Neural cell (in vitro differentiated cells): ENCODE data around the gene KIAA0753. TPM values are rescaled to one million over a fixed set of nuclear protein-coding genes. Genes with fewer than 3 reads are reported as not detected.

ENCODE experiments used
- H2AFZ ChIP-seq: fragments of 200-600, 300-800 bp; sonication (generic), shearing (Covaris generic); 2 replicates; pipeline ENCODE4 v1.6.0; 2014; ENCODE audit warnings: low read depth, mild to moderate bottlenecking, antibody characterized with exemption, low read length, moderate library complexity
- H3F3A ChIP-seq: fragments of 200-600 bp; shearing (Covaris generic); 2 replicates; pipeline ENCODE4 v1.6.1; 2016; ENCODE audit warnings: mild to moderate bottlenecking, moderate library complexity, mixed read lengths, antibody characterized with exemption, low read length; ENCODE audit not compliant: insufficient read depth, poor library complexity, severe bottlenecking
- H3K27ac ChIP-seq: fragments of 200-600, 300-800 bp; sonication (generic), shearing (Covaris generic); 2 replicates; pipeline ENCODE4 v1.5.1; 2014; ENCODE audit warnings: mild to moderate bottlenecking, low read length, moderate library complexity
- H3K27me3 ChIP-seq: fragments of 300-800, 200-600 bp; sonication (generic), shearing (Covaris generic); 2 replicates; pipeline ENCODE4 v1.6.0; 2014; ENCODE audit warnings: mild to moderate bottlenecking, low read depth, low read length, moderate library complexity; ENCODE audit not compliant: insufficient read depth
- H3K36me3 ChIP-seq: fragments of 300-800, 200-600 bp; sonication (generic), shearing (Covaris generic); 2 replicates; pipeline ENCODE4 v1.5.1; 2014; ENCODE audit warnings: mild to moderate bottlenecking, antibody characterized with exemption, low read length, moderate library complexity; ENCODE audit not compliant: insufficient read depth
- H3K4me2 ChIP-seq: fragments of 300-800, 200-600 bp; sonication (generic), shearing (Covaris generic); 2 replicates; pipeline ENCODE4 v1.6.0; 2014; ENCODE audit warnings: mild to moderate bottlenecking, low read length
- H3K4me3 ChIP-seq: fragments of 300-800, 200-600 bp; sonication (generic), shearing (Covaris generic); 2 replicates; pipeline ENCODE4 v1.5.1; 2014; ENCODE audit warnings: mild to moderate bottlenecking, low read length, moderate library complexity
- H3K79me2 ChIP-seq: fragments of 200-600 bp; shearing (Covaris generic); replicated peaks from 2 replicates; pipeline ENCODE4 v1.6.0; 2014; ENCODE audit warnings: mild to moderate bottlenecking, low read length, moderate library complexity; ENCODE audit not compliant: insufficient read depth
- H3K9ac ChIP-seq: fragments of 300-800, 200-600 bp; sonication (generic), shearing (Covaris generic); 2 replicates; pipeline ENCODE4 v1.6.1; 2016; ENCODE audit warnings: mild to moderate bottlenecking, low read length, mixed read lengths
- H3K9me2 ChIP-seq: fragments of 200-600 bp; shearing (Covaris generic); 2 replicates; pipeline ENCODE4 v1.6.1; 2016; ENCODE audit warnings: mild to moderate bottlenecking, low read length, mixed read lengths; ENCODE audit not compliant: insufficient read depth
- H3K9me3 ChIP-seq: fragments of 200-600, 300-800 bp; sonication (generic), shearing (Covaris generic); 2 replicates; pipeline ENCODE4 v1.6.1; 2016; ENCODE audit warnings: mild to moderate bottlenecking, mixed run types, low read length, moderate library complexity, mixed read lengths
- H4K20me1 ChIP-seq: fragments of 200-600 bp; shearing (Covaris generic); 2 replicates; pipeline ENCODE4 v1.6.1; 2016; ENCODE audit warnings: mild to moderate bottlenecking, mixed run types; ENCODE audit not compliant: insufficient read depth
- CTCF ChIP-seq: fragments of 450-650 bp; IDR thresholded peaks from 2 replicates; pipeline ENCODE4 v1.5.1; 2014; ENCODE audit warnings: antibody characterized with exemption, mild to moderate bottlenecking, moderate library complexity; ENCODE audit not compliant: poor library complexity, severe bottlenecking
- EP300 ChIP-seq: fragments of 450-650 bp; conservative IDR thresholded peaks from 2 replicates; pipeline ENCODE4 v1.6.1; 2014; ENCODE audit warnings: antibody characterized with exemption, mild to moderate bottlenecking, moderate library complexity; ENCODE audit not compliant: poor library complexity, severe bottlenecking
- EZH2 ChIP-seq: fragments of 200-600, 300-800 bp; shearing (Covaris generic), sonication (generic); IDR thresholded peaks from 2 replicates; pipeline ENCODE4 v1.6.1; 2014; ENCODE audit warnings: antibody characterized with exemption, low read length, borderline replicate concordance, mild to moderate bottlenecking; ENCODE audit not compliant: insufficient read depth, poor library complexity, severe bottlenecking
- MXI1 ChIP-seq: fragments of 450-650 bp; conservative IDR thresholded peaks from 2 replicates; pipeline ENCODE4 v1.6.1; 2014; ENCODE audit warnings: antibody characterized with exemption, mild to moderate bottlenecking; ENCODE audit not compliant: poor library complexity, severe bottlenecking
- POLR2AphosphoS5 ChIP-seq: IDR thresholded peaks from 2 replicates; pipeline ENCODE4 v1.6.1; 2012
- RAD21 ChIP-seq: fragments of 450-650 bp; conservative IDR thresholded peaks from 2 replicates; pipeline ENCODE4 v1.6.1; 2014; ENCODE audit warnings: antibody characterized with exemption, mild to moderate bottlenecking, moderate library complexity
- SMC3 ChIP-seq: fragments of 450-650 bp; conservative IDR thresholded peaks from 2 replicates; pipeline ENCODE4 v1.6.1; 2014; ENCODE audit warnings: antibody characterized with exemption, mild to moderate bottlenecking, moderate library complexity; ENCODE audit not compliant: poor library complexity
- TAF1 ChIP-seq: IDR thresholded peaks from 2 replicates; pipeline ENCODE4 v1.6.1; 2012; ENCODE audit warnings: low read depth
- polyA plus RNA-seq: library from polyadenylated mRNA; depleted of rRNA; stranded (reverse); fragments of >200 nt; gene quantifications from 2 replicates; pipeline ENCODE4 v1.2.3, GENCODE V29; 2014
- TF ChIP-seq, protein P1 (sequence below): IDR thresholded peaks from 2 replicates; pipeline ENCODE4 v1.6.1; 2012; ENCODE audit warnings: borderline replicate concordance

Gene KIAA0753
- polyA plus RNA-seq, 1 donor from 2014 or later: 32.3 TPM

DNA sequence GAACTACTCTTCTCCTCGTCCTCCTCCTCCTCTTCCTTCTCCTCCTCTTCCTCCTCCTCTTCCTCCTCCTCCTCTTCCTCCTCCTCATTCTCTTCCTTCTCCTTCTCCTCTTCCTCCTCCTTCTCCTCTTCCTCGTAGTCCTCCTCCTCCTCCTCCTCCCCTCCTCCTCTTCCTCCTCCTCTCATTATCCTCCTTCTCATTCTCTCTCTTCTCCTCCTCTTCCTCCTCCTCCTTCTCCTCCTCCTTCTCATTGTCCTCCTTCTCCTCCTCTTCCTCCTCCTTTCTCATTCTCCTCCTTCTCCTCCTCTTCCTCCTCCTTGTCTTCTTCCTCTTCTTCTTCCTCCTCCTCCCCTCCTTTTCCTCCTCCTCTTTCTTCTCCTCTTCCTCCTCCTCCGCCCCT lies 80.0 kb downstream of the KIAA0753 start:
- H3K27ac ChIP-seq: no peak overlapping the region
- H3K79me2 ChIP-seq: no peaks in the 10 kb centered on the region

GRCh38 chr17:6559753-6560215 lies 80.7 kb downstream of the KIAA0753 start:
- H3K9me2 ChIP-seq: no peaks in the 10 kb centered on the region
- no peaks in the 10 kb centered on the region for H3K79me2 ChIP-seq
- no peaks in the 10 kb centered on the region for H3F3A ChIP-seq
- H3K9ac ChIP-seq: no peak overlapping the region
- H3K4me2 ChIP-seq: no peak overlapping the region
- no peak overlapping the region for H3K27ac ChIP-seq
- H2AFZ ChIP-seq: no peak overlapping the region
- no peaks in the 10 kb centered on the region for H4K20me1 ChIP-seq
- H3K9me3 ChIP-seq: no peaks in the 10 kb centered on the region
- TF ChIP-seq EP300: no peak
- no peak for TF ChIP-seq TAF1
- TF ChIP-seq EZH2: no peak
- TF ChIP-seq POLR2AphosphoS5: no peak
- TF ChIP-seq RAD21: no peak
- TF ChIP-seq CTCF: no peak
- TF ChIP-seq SMC3: no peak
- no peak overlapping the region for H3K4me3 ChIP-seq
- no peaks in the 10 kb centered on the region for H3K36me3 ChIP-seq
- H3K27me3 ChIP-seq: peaks cover 25% of the 10 kb centered on the region

More for the DNA sequence above, 80.0 kb downstream of the KIAA0753 start:
- no peaks in the 10 kb centered on the region for H3K9me3 ChIP-seq
- no peak for TF ChIP-seq EP300
- TF ChIP-seq SMC3: no peak
- TF ChIP-seq POLR2AphosphoS5: no peak
- no peak for TF ChIP-seq EZH2
- TF ChIP-seq TAF1: no peak
- TF ChIP-seq, protein P1, sequence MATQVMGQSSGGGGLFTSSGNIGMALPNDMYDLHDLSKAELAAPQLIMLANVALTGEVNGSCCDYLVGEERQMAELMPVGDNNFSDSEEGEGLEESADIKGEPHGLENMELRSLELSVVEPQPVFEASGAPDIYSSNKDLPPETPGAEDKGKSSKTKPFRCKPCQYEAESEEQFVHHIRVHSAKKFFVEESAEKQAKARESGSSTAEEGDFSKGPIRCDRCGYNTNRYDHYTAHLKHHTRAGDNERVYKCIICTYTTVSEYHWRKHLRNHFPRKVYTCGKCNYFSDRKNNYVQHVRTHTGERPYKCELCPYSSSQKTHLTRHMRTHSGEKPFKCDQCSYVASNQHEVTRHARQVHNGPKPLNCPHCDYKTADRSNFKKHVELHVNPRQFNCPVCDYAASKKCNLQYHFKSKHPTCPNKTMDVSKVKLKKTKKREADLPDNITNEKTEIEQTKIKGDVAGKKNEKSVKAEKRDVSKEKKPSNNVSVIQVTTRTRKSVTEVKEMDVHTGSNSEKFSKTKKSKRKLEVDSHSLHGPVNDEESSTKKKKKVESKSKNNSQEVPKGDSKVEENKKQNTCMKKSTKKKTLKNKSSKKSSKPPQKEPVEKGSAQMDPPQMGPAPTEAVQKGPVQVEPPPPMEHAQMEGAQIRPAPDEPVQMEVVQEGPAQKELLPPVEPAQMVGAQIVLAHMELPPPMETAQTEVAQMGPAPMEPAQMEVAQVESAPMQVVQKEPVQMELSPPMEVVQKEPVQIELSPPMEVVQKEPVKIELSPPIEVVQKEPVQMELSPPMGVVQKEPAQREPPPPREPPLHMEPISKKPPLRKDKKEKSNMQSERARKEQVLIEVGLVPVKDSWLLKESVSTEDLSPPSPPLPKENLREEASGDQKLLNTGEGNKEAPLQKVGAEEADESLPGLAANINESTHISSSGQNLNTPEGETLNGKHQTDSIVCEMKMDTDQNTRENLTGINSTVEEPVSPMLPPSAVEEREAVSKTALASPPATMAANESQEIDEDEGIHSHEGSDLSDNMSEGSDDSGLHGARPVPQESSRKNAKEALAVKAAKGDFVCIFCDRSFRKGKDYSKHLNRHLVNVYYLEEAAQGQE: no peak
- TF ChIP-seq RAD21: no peak
- TF ChIP-seq CTCF: no peak
- TF ChIP-seq MXI1: no peak
- H3K27me3 ChIP-seq: peaks cover 17% of the 10 kb centered on the region
- H3F3A ChIP-seq: no peaks in the 10 kb centered on the region
- H3K4me2 ChIP-seq: no peak overlapping the region
- no peak overlapping the region for H3K4me3 ChIP-seq
- H4K20me1 ChIP-seq: no peaks in the 10 kb centered on the region
- H3K9me2 ChIP-seq: no peaks in the 10 kb centered on the region
- no peak overlapping the region for H2AFZ ChIP-seq
- no peaks in the 10 kb centered on the region for H3K36me3 ChIP-seq
- no peak overlapping the region for H3K9ac ChIP-seq
